Measurements from ENCODE around the gene CSTF3.

The CSTF3 gene

DNA sequence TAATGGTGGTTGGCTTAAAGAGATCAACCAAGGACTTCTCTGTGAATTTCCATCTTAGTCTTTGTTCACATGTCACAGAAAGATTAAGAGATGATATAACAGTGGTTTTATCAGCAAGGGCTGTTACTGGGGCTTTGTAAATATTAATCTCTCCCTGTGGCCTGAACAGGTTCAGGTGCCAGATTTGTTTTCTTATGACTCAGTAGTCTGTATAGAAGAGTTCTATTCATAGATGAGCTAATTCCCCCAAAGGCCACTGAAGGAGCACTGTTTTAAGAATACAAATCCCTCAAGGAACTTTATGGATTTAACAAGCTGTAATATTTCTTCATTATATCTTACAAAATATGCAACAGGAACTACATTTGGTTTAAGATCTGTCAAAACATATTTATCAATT is 71.5 kb downstream of the CSTF3 start:
- H3K4me3 ChIP-seq: no peak overlapping the region
- no peak overlapping the region for H3K9ac ChIP-seq (ENCODE audit: insufficient read length)
- H3K27ac ChIP-seq: peak overlapping the region; percentile 49; the same call in 1 of the 2 replicates
- no peak for TF ChIP-seq EZH2 (IDR thresholded peaks at IDR 0.05)
- TF ChIP-seq FOXP2 (optimal IDR thresholded peaks at IDR 0.05; ENCODE audit: control extremely low read depth, extremely low read length, insufficient read depth): no peak
- no peak for TF ChIP-seq POLR2AphosphoS5 (IDR thresholded peaks at IDR 0.05; ENCODE audit: borderline replicate concordance, low read depth, low read length)
- H3K9me3 ChIP-seq (ENCODE audit: low read depth, low read length): no peaks in the 10 kb centered on the region
- H3K36me3 ChIP-seq (ENCODE audit: insufficient read depth, low read length): peaks cover 86% of the 10 kb centered on the region
- no peak for DNase-seq (ENCODE audit: low read depth, low spot score)

- Histone ChIP-seq H3K4me3 (no peak overlapping the region), H3K27ac (peak overlapping the region; percentile 51), H3K9me3 (ENCODE audit: low read depth, low read length) (no peaks in the 10 kb centered on the region), H3K9ac (ENCODE audit: insufficient read length) (no peak overlapping the region), H3K36me3 (ENCODE audit: insufficient read depth, low read length) (peaks cover 90% of the 10 kb centered on the region)
- TF ChIP-seq FOXP2 (optimal IDR thresholded peaks at IDR 0.05; ENCODE audit: control extremely low read depth, extremely low read length, insufficient read depth) (no peak), EZH2 (IDR thresholded peaks at IDR 0.05) (no peak), POLR2AphosphoS5 (IDR thresholded peaks at IDR 0.05; ENCODE audit: borderline replicate concordance, low read depth, low read length) (no peak)
- no peak for DNase-seq (ENCODE audit: low read depth, low spot score)
These were observed 75.3 kb downstream of the CSTF3 start for GRCh38 chr11:33086017-33086416.

GRCh38 chr11:33083918-33084317 is 77.4 kb downstream of the CSTF3 start:
- no peaks in the 10 kb centered on the region for H3K9me3 ChIP-seq (ENCODE audit: low read depth, low read length)
- no peak overlapping the region; the same call in 1 of the 2 replicates for H3K27ac ChIP-seq
- H3K36me3 ChIP-seq (ENCODE audit: insufficient read depth, low read length): peaks cover 89% of the 10 kb centered on the region
- no peak overlapping the region for H3K4me3 ChIP-seq
- H3K9ac ChIP-seq (ENCODE audit: insufficient read length): no peak overlapping the region
- no peak for TF ChIP-seq POLR2AphosphoS5 (IDR thresholded peaks at IDR 0.05; ENCODE audit: borderline replicate concordance, low read depth, low read length)
- no peak for TF ChIP-seq FOXP2 (optimal IDR thresholded peaks at IDR 0.05; ENCODE audit: control extremely low read depth, extremely low read length, insufficient read depth)
- TF ChIP-seq EZH2 (IDR thresholded peaks at IDR 0.05): no peak
- no peak for DNase-seq (ENCODE audit: low read depth, low spot score)

DNA sequence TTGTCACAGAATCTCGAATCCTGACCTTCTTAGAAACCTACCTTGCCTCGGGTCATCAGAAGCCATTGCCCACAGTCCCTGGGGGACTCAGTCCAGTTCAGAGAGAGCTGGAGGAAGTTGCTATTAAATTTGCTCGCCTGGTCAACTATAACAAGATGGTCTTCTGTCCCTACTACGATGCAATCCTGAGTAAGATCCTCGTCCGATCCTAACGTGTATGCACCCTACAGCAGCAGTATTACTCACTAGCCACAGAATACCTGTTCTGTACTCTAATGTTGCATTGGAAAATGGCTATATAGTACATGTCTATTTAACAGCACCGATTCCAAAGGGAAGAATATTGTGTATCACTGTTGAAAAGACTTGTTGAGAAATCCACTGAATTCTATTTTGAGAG is 88.8 kb downstream of the CSTF3 start:
- Histone ChIP-seq H3K4me3 (no peak overlapping the region), H3K9ac (ENCODE audit: insufficient read length) (no peak overlapping the region), H3K27ac (no peak overlapping the region), H3K9me3 (ENCODE audit: low read depth, low read length) (no peaks in the 10 kb centered on the region), H3K36me3 (ENCODE audit: insufficient read depth, low read length) (peaks cover 44% of the 10 kb centered on the region; the same call in 1 of the 2 replicates)
- DNase-seq (ENCODE audit: low read depth, low spot score): no peak
- no peak for TF ChIP-seq EZH2 (IDR thresholded peaks at IDR 0.05)
- TF ChIP-seq POLR2AphosphoS5 (IDR thresholded peaks at IDR 0.05; ENCODE audit: borderline replicate concordance, low read depth, low read length): no peak
- TF ChIP-seq FOXP2 (optimal IDR thresholded peaks at IDR 0.05; ENCODE audit: control extremely low read depth, extremely low read length, insufficient read depth): no peak

- TF ChIP-seq FOXP2 (optimal IDR thresholded peaks at IDR 0.05; ENCODE audit: control extremely low read depth, extremely low read length, insufficient read depth) (no peak), POLR2AphosphoS5 (IDR thresholded peaks at IDR 0.05; ENCODE audit: borderline replicate concordance, low read depth, low read length) (no peak), EZH2 (IDR thresholded peaks at IDR 0.05) (no peak)
- Histone ChIP-seq H3K27ac (no peak overlapping the region), H3K36me3 (ENCODE audit: insufficient read depth, low read length) (peaks cover 21% of the 10 kb centered on the region; the same call in 1 of the 2 replicates), H3K4me3 (no peak overlapping the region), H3K9ac (ENCODE audit: insufficient read length) (no peak overlapping the region), H3K9me3 (ENCODE audit: low read depth, low read length) (no peaks in the 10 kb centered on the region)
- DNase-seq (ENCODE audit: low read depth, low spot score): no peak
These were observed 92.5 kb downstream of the CSTF3 start for GRCh38 chr11:33068611-33069340.

GRCh38 chr11:33067294-33067693 is 94.0 kb downstream of the CSTF3 start:
- Histone ChIP-seq H3K9me3 (ENCODE audit: low read depth, low read length) (no peaks in the 10 kb centered on the region), H3K27ac (no peak overlapping the region), H3K36me3 (ENCODE audit: insufficient read depth, low read length) (peaks cover 9% of the 10 kb centered on the region; the same call in 1 of the 2 replicates), H3K9ac (ENCODE audit: insufficient read length) (no peak overlapping the region), H3K4me3 (no peak overlapping the region)
- no peak for DNase-seq (ENCODE audit: low read depth, low spot score)
- TF ChIP-seq FOXP2 (optimal IDR thresholded peaks at IDR 0.05; ENCODE audit: control extremely low read depth, extremely low read length, insufficient read depth): no peak
- TF ChIP-seq EZH2 (IDR thresholded peaks at IDR 0.05): no peak
- TF ChIP-seq POLR2AphosphoS5 (IDR thresholded peaks at IDR 0.05; ENCODE audit: borderline replicate concordance, low read depth, low read length): no peak

DNA sequence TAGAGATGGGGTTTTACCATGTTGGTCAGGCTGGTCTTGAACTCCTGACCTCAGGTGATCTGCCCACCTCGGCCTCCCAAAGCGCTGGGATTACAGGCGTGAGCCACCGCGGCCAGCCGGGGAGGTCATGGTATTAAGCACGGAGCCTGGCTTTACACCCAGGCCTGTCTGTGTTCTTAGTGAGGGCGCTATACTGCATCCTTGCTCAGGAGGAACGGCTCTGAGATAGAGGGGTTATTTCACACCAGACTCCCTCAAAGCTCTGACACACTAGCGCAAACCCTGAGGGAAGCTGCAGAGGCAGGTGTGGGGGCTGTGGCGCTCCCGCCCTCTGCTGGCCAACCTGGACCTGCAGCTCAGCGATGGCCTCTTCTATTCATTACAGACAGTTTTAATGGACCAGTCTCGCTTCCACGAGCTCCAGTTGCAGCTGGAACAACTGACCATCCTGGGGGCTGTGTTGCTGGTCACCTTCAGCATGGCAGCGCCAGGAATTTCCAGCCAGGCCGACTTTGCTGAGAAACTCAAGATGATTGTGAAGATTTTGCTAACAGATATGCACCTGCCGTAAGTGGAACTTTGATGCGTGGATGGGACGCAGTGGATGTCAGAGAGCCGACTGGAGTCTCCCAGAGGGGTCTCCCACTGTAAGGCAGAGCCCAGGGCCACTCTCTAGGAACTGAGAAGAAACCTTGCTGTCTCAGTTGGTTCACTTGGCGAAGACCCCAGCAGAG is 95.7 kb downstream of the CSTF3 start:
- H3K36me3 ChIP-seq (ENCODE audit: insufficient read depth, low read length): peaks cover 9% of the 10 kb centered on the region; the same call in 1 of the 2 replicates
- no peaks in the 10 kb centered on the region for H3K9me3 ChIP-seq (ENCODE audit: low read depth, low read length)
- H3K9ac ChIP-seq (ENCODE audit: insufficient read length): no peak overlapping the region
- TF ChIP-seq EZH2 (IDR thresholded peaks at IDR 0.05) (no peak), FOXP2 (optimal IDR thresholded peaks at IDR 0.05; ENCODE audit: control extremely low read depth, extremely low read length, insufficient read depth) (no peak), POLR2AphosphoS5 (IDR thresholded peaks at IDR 0.05; ENCODE audit: borderline replicate concordance, low read depth, low read length) (no peak)
- no peak overlapping the region for H3K27ac ChIP-seq
- no peak for DNase-seq (ENCODE audit: low read depth, low spot score)
- no peak overlapping the region for H3K4me3 ChIP-seq

GRCh38 chr11:33064866-33065265 is 96.4 kb downstream of the CSTF3 start:
- H3K4me3 ChIP-seq: no peak overlapping the region
- H3K36me3 ChIP-seq (ENCODE audit: insufficient read depth, low read length): peaks cover 9% of the 10 kb centered on the region; the same call in 1 of the 2 replicates

More at GRCh38 chr11:33064866-33065265, 96.4 kb downstream of the CSTF3 start:
- H3K27ac ChIP-seq: no peak overlapping the region
- no peak overlapping the region for H3K9ac ChIP-seq (ENCODE audit: insufficient read length)
- TF ChIP-seq POLR2AphosphoS5 (IDR thresholded peaks at IDR 0.05; ENCODE audit: borderline replicate concordance, low read depth, low read length) (no peak), EZH2 (IDR thresholded peaks at IDR 0.05) (no peak), FOXP2 (optimal IDR thresholded peaks at IDR 0.05; ENCODE audit: control extremely low read depth, extremely low read length, insufficient read depth) (no peak)
- no peak for DNase-seq (ENCODE audit: low read depth, low spot score)
- H3K9me3 ChIP-seq (ENCODE audit: low read depth, low read length): no peaks in the 10 kb centered on the region
